ENCODE results near the gene ACSF3. TPM values are rescaled to one million over a fixed set of nuclear protein-coding genes. Genes with fewer than 3 reads are reported as not detected.

The ACSF3 gene
- total and polyA plus RNA-seq, 2 donors (not counting 1 experiment from before 2014, with no cell fraction given), result 45.2 to 113 TPM

GRCh38 chr16:89047331-89048089 lies 46.1 kb upstream of the ACSF3 start:
- no peak overlapping the region for H3K4me2 ChIP-seq (replicated peaks; ENCODE audit: low read depth, low read length, poor library complexity, severe bottlenecking)
- H3K4me3 Mint-ChIP-seq, result no peak overlapping the region
- H3K4me1 Mint-ChIP-seq, result no peaks in the 10 kb centered on the region
- no peak overlapping the region for H3K4me3 ChIP-seq (ENCODE audit: control extremely low read depth in 1 of 5, extremely low read depth in 1 of 5, insufficient read depth in 1 of 5, low read depth in 2 of 5, low read length in 4 of 5)
- H4K20me1 ChIP-seq (ENCODE audit: control insufficient read depth, insufficient read depth, low read length, poor library complexity, severe bottlenecking), result no peaks in the 10 kb centered on the region
- no peak for DNase-seq
- intact Hi-C loops (cut with micrococcal nuclease), result no loop called here
- ChIA-PET POLR2A (interaction anchor here (0.5 kb wide), 1 partner anchor 826 kb away, joined by 4 read pairs; the partner anchor contains the start of gene TCF25), CTCF (no interaction called here)
- H3K4me1 ChIP-seq (ENCODE audit: control insufficient read depth in 2 of 2, insufficient read depth in 2 of 2, low read length in 2 of 2), result no peaks in the 10 kb centered on the region
- no peak for TF ChIP-seq EZH2 (IDR thresholded peaks at IDR 0.05; ENCODE audit: borderline replicate concordance, insufficient read depth, low read depth, low read length, poor library complexity, severe bottlenecking)
- TF ChIP-seq, protein P1, sequence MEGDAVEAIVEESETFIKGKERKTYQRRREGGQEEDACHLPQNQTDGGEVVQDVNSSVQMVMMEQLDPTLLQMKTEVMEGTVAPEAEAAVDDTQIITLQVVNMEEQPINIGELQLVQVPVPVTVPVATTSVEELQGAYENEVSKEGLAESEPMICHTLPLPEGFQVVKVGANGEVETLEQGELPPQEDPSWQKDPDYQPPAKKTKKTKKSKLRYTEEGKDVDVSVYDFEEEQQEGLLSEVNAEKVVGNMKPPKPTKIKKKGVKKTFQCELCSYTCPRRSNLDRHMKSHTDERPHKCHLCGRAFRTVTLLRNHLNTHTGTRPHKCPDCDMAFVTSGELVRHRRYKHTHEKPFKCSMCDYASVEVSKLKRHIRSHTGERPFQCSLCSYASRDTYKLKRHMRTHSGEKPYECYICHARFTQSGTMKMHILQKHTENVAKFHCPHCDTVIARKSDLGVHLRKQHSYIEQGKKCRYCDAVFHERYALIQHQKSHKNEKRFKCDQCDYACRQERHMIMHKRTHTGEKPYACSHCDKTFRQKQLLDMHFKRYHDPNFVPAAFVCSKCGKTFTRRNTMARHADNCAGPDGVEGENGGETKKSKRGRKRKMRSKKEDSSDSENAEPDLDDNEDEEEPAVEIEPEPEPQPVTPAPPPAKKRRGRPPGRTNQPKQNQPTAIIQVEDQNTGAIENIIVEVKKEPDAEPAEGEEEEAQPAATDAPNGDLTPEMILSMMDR (IDR thresholded peaks at IDR 0.05), result no peak
- no peak overlapping the region for H2AFZ ChIP-seq (ENCODE audit: insufficient read depth, low read depth, low read length, poor library complexity, severe bottlenecking)
- peaks cover 0 to 4% (median 2%) of the 10 kb centered on the region in 4 experiments for H3K27me3 ChIP-seq (replicated peaks in 1 of 4; ENCODE audit: control extremely low read depth in 1 of 4, control insufficient read depth in 3 of 4, insufficient read depth in 4 of 4, low read length in 3 of 4)
- no peak overlapping the region for H3K27ac Mint-ChIP-seq
- no peak overlapping the region for H3K9ac ChIP-seq (ENCODE audit: low read length)
- H3K79me2 ChIP-seq (ENCODE audit: control insufficient read depth, insufficient read depth, low read length), result no peaks in the 10 kb centered on the region
- ATAC-seq (ENCODE audit: low read depth), result no peak
- peaks cover 3% of the 10 kb centered on the region for H3K27me3 Mint-ChIP-seq
- peaks cover 3% of the 10 kb centered on the region for H3K9me3 Mint-ChIP-seq (ENCODE audit: insufficient read depth)
- H3K27ac ChIP-seq (ENCODE audit: low read length in 2 of 2), result no peak overlapping the region
- H3K9me3 ChIP-seq (ENCODE audit: control extremely low read depth in 1 of 3, control insufficient read depth in 2 of 3, insufficient read depth in 1 of 3, low read length in 2 of 3), result no peaks in the 10 kb centered on the region
- H3K36me3 ChIP-seq (replicated peaks in 1 of 2; ENCODE audit: control extremely low read depth in 1 of 2, control insufficient read depth in 1 of 2, extremely low read depth in 1 of 2, insufficient read depth in 2 of 2, low read length in 1 of 2), result no peaks in the 10 kb centered on the region
- WGBS (ENCODE audit: insufficient coverage), result 85% methylated on average over 24 of the region's 27 CpGs

GRCh38 chr16:89048090-89048725 lies 45.4 kb upstream of the ACSF3 start:
- intact Hi-C loops (cut with micrococcal nuclease), result no loop called here
- 67% methylated on average over 38 of the region's 38 CpGs for WGBS (ENCODE audit: insufficient coverage)
- Histone ChIP-seq H3K4me3 (ENCODE audit: control extremely low read depth in 1 of 5, extremely low read depth in 1 of 5, insufficient read depth in 1 of 5, low read depth in 2 of 5, low read length in 4 of 5) (no peak overlapping the region), H3K27me3 (replicated peaks in 1 of 4; ENCODE audit: control extremely low read depth in 1 of 4, control insufficient read depth in 3 of 4, insufficient read depth in 4 of 4, low read length in 3 of 4) (peaks cover 0 to 4% (median 2%) of the 10 kb centered on the region in 4 experiments), H3K9me3 (ENCODE audit: control extremely low read depth in 1 of 3, control insufficient read depth in 2 of 3, insufficient read depth in 1 of 3, low read length in 2 of 3) (no peaks in the 10 kb centered on the region), H3K9ac (ENCODE audit: low read length) (no peak overlapping the region), H4K20me1 (ENCODE audit: control insufficient read depth, insufficient read depth, low read length, poor library complexity, severe bottlenecking) (no peaks in the 10 kb centered on the region), H3K4me1 (ENCODE audit: control insufficient read depth in 2 of 2, insufficient read depth in 2 of 2, low read length in 2 of 2) (no peaks in the 10 kb centered on the region), H3K27ac (ENCODE audit: low read length in 2 of 2) (no peak overlapping the region), H3K4me2 (replicated peaks; ENCODE audit: low read depth, low read length, poor library complexity, severe bottlenecking) (no peak overlapping the region), H2AFZ (ENCODE audit: insufficient read depth, low read depth, low read length, poor library complexity, severe bottlenecking) (no peak overlapping the region), H3K79me2 (ENCODE audit: control insufficient read depth, insufficient read depth, low read length) (no peaks in the 10 kb centered on the region), H3K36me3 (replicated peaks in 1 of 2; ENCODE audit: control extremely low read depth in 1 of 2, control insufficient read depth in 1 of 2, extremely low read depth in 1 of 2, insufficient read depth in 2 of 2, low read length in 1 of 2) (no peaks in the 10 kb centered on the region)
- TF ChIP-seq EZH2 (IDR thresholded peaks at IDR 0.05; ENCODE audit: borderline replicate concordance, insufficient read depth, low read depth, low read length, poor library complexity, severe bottlenecking), result no peak
- TF ChIP-seq, protein P1 (IDR thresholded peaks at IDR 0.05), result no peak
- POLR2A ChIA-PET, result interaction anchor here (0.5 kb wide), 1 partner anchor 826 kb away, joined by 4 read pairs; the partner anchor contains the start of gene TCF25
- CTCF ChIA-PET, result no interaction called here
- DNase-seq (no peak), ATAC-seq (ENCODE audit: low read depth) (no peak)
- H3K4me3 Mint-ChIP-seq, result no peak overlapping the region
- peaks cover 3% of the 10 kb centered on the region for H3K4me1 Mint-ChIP-seq
- no peak overlapping the region for H3K27ac Mint-ChIP-seq
- peaks cover 3% of the 10 kb centered on the region for H3K27me3 Mint-ChIP-seq
- H3K9me3 Mint-ChIP-seq (ENCODE audit: insufficient read depth), result peaks cover 3% of the 10 kb centered on the region

All from B cell (primary cell).